HG02642 (cell line): Measurements from ENCODE around the gene EPB41L3.
"Not testable (repeated sequence)": the region's sequence is repeated elsewhere in the genome, so short reads cannot be mapped to it uniquely, and the experiment has no call there.

Experiments
- ATAC-seq: cut with Tn5 transposase; IDR thresholded peaks from one replicate; pipeline ENCODE4 v1.9.1; 2021; ENCODE audit warnings: mild to moderate bottlenecking; ENCODE audit not compliant: unreplicated experiment, poor library complexity

The EPB41L3 gene

DNA sequence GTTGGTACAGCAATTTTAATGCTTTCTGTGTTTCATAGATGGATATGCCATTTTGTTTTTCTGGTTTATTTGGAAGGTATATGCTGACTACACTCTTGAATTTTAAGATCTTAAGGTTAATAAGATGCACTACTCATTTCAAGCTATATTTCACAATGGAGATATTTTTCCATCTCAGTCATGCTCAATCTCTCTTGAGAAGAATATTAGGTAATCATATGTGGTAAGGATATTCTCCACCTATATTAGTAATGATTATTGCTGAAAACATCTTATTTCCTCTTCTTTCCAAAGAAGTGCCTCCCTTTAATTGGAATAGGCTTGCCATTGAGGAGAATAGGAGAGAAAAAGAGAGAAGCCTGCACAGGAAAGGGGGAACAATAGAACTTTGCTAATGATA lies 40.1 kb downstream of the EPB41L3 start:
- no peak for ATAC-seq

DNA sequence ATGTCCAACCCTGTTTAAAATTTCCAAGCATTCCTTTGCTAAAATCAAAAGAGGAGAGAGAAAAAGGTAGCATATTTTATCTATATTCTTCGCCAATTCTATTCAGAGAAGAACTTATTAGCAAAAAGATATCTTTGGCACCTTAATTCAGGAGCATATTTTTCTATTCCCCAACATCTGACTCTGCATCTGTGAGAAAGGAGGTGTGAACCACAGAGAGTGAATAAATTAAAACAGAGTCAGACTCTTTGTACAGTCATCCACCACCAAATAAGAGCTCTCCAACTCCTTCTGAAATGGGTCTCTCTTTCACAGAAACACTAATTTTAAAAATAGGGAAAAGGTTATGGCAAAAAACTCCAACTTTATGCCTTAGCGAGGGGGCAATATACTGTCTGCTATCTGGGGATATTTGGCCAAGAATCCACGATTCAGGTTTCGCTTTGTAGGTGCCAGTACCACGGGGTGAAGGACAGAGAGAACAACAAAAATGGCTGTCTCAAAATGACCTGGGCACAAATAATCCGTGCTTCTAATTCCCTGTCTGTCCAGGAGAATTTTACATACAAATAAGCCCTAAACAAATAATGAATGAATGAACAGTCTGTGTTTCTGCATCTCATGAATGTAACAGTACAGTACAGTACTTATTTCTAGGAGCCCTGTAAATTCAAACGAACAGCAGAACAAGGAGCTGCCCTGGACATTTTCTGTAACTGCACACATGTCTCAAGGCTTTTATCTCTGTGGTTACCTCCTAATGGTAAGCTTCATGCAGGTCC lies 43.4 kb downstream of the EPB41L3 start:
- ATAC-seq = no peak

DNA sequence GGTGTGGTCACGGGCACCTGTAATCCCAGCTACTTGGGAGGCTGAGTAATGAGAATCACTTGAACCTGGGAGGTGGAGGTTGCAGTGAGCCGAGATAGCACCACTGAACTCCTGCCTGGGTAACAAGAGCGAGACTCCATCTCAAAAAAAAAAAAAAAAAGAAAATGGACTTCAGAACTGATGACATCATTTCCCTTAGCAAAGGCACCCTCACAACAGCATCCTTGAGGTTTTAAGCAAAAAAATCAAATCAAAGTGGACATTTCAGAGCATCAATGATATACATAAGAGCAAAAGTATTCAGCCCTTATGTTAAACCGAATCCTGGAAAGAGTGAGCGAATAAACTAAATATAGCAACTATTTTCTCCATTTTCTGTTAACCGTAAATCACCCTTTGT lies 45.3 kb downstream of the EPB41L3 start:
- ATAC-seq = no peak

DNA sequence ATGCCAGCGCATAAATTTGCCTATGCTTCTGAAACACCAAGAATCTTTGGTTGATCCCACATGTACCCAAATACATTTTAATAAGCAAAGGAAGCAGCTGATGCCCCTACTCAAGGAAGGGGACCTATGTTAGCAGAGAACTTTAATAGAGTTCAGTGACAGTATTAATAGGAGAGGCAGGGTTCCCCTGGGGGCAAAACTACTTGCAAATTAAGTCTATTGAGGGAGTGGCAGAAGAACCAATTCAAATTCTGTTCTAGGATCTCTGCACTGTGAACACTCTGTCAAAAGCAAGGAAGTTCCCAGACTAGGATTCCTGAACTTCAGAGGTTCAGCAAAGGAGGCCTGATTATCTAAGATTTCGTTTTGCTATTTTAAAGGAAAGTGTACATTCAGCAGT lies 47.5 kb downstream of the EPB41L3 start:
- ATAC-seq = no peak

- ATAC-seq = no peak
These were observed 52.9 kb downstream of the EPB41L3 start for GRCh38 chr18:5490753-5491480.

DNA sequence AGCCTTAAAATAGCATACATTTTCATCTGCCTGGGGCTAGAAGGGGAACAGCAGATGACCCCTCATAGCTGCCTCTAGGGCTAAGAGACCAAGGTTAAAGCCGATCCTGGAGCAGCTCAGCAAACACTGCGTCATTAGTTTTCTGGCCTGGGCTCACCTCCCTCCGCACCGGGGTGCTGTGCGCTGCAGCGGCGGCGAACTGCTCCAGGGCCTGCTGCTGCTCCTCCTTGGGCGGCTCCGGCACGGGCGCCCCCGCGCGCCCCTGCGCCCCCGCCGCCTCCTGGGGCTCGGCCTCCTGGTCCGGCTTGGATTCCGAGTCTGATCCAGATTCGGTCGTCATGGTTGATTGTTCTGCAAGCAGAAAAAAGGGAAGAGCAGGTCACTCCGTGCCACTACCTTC lies 55.0 kb downstream of the EPB41L3 start:
- ATAC-seq = no peak

GRCh38 chr18:5488044-5488443 lies 55.8 kb downstream of the EPB41L3 start:
- not testable (repeated sequence) for ATAC-seq

GRCh38 chr18:5484526-5484925 lies 59.3 kb downstream of the EPB41L3 start:
- no peak for ATAC-seq

DNA sequence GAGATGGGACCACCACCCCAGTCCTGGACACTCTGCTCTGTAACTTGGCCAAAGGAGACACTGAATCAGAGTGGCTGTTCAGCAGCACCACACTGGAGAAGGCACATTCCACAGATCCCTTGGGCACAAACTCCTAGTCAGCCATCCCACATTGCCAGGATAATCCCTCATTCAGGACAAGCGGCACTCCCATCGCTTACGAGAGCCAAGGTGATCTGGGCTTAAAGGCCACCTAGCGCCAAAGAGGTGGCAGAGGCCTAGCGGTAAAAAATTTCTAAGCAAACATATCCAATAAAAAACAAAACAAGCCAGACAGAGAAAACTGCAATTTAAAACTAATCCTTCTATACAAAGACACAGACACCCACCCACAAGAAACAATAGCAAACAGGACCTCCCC lies 62.2 kb downstream of the EPB41L3 start:
- ATAC-seq = no peak

GRCh38 chr18:5478261-5478660 lies 65.5 kb downstream of the EPB41L3 start:
- ATAC-seq = no peak

DNA sequence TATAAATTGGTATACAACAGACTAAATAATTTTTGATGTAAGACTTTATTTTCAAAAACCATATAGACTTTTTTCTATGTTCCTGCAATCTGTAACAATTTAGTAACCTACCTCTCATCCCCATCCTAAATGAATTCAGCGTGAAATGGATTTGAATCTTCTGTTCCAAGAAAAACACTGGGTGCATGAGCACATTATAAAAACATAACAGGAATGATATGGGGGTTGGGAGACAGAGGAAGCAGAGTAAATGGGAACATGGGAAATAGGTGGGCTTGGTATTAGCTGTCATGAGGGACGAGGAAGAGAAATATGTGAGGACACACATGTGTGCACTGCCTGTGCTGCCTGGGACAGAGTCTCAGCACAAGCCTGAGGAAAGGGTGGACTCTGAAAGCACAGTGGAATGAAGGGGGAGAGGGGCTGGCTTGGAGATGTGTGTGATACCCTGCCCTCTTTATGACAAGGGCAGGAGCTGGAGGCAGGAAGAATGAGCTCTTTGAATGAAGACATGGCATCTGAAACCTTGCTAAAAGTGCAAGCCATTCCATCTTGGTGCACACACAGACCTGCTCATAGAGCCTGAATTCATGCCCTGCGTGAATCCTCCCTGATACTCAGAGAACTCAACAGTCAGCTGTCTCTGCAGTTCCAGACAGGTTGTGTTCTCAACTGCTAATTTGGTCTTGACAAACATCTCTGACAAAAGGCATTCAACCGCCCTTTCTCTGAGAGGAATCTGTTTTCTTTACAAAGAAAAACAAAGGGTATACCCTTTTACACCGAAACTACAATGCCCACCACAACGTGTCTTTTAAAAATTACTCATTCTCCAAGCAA lies 66.6 kb downstream of the EPB41L3 start:
- ATAC-seq = no peak

- no peak for ATAC-seq
These were observed 68.5 kb downstream of the EPB41L3 start for GRCh38 chr18:5475267-5475666.

GRCh38 chr18:5469340-5469739 lies 74.5 kb downstream of the EPB41L3 start:
- ATAC-seq = no peak

DNA sequence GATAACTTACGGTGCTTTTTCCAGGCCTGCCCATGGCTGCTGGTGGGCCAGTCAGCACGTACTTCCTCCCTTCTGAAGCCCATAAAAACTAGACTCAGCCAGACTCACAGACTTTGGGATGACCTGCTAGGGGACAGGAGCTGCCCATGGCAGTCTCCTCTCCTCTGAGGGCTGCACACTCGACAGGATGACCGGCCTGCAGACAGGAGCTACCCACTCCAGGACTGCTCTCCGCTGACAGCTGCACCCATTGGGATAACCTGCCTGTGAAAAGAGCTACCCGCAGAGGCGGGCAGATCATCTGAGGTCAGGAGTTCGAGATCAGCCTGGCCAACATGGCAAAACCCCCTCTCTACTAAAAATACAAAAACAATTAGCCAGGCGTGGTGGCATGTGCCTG lies 75.4 kb downstream of the EPB41L3 start:
- ATAC-seq = no peak

DNA sequence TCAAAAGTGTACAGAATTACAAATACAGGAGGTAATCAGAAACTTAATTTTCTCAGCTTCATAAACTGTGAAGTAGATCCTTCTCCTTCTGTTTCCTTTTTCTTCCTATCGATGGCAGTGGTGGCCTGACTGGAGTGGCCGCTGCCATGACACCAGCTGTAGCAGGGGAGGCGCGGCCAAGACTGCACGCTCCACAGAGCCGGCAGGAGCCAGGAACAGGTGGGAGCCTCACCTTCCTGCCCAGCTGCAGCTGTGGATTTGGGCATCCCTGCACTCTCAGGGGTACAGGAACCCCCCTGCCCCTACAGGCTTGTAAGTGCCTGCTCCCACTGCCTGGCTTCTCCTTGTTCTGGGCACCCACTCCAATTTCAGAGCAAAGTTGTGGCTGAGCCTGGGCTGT lies 76.1 kb downstream of the EPB41L3 start:
- no peak for ATAC-seq

DNA sequence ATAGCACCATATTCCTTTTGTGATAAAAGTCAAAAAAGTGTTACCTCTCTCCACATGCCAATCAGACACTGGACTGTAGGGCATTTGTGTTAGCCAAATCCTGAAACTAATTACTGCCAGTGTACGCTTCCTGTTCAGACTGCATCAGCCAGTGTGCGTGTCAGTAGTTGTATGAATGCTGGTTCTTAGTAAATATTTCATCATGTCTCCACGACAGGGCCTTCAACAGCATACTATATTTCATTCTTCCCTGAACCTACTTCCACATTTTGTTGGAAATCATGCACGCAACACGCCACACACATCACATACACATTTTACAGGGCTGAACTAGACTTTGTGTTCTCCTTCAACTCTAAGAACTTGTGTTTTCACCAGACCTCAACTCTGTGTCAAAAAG lies 77.5 kb downstream of the EPB41L3 start:
- ATAC-seq = no peak

- ATAC-seq = no peak
These were observed 79.5 kb downstream of the EPB41L3 start for GRCh38 chr18:5464251-5464650.

- ATAC-seq = no peak
These were observed 80.0 kb downstream of the EPB41L3 start for GRCh38 chr18:5463831-5464230.

DNA sequence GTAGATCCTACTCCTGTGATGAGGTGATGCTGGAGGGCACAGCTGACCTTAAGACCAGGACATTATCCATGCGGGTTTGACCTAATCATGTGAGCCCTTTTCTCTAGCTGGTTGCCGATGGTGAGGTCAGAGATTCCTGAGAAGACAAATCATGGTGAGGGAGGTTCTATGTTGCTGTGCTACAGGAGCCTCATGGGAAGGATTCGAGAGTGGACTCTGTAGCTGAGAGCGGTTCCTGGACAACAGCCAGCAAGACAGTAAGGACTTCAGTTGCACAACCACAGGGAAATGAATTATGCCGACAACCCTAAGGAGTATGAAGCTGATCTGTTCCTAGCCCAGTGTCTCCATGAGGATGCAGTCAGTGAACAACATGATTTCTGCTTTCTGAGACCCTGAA lies 80.4 kb downstream of the EPB41L3 start:
- no peak for ATAC-seq

DNA sequence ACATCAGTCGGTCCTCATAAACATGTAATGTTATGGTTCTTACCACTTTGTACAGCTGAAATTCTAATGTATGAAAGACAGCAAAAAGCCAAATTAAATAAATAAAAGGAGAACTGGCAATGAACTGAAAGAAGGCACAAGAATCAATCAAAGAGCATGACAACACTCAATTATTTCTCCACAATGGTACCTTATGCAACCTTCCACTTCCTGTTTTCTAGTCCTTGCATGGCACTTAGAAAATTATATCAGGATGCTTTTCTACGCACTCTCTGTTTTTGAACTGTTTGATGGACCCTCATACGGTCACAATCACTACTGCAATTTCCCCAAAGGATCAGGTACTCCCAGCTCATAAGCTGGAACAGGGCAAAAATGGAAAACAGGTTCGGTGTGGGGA lies 81.6 kb downstream of the EPB41L3 start:
- ATAC-seq = no peak

DNA sequence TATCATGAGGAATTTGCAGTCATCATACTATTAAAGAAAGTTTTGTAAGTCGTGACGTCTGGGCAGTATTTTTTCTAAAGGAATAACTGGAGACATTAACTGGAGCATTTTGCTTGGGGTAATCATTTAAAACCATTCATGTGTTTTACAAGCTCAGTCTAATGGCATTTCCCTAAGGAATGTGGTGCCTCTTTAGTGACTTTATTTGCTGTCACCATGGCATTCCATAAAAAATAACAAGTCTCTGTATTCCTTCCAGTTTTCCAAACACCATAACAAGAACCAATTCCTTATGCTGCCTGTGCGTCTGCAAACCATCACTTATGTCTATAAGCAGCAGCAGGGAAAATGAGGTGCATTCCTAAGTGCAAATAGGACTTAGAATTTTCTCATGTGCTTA lies 82.8 kb downstream of the EPB41L3 start:
- ATAC-seq = no peak
